Tibial artery (tissue), 4 donors: ENCODE results near the gene SWT1.

Source experiments
- DNase-seq, 2 donors: peaks; one replicate each; pipeline ENCODE4 v3.0.0-alpha.2; 2019
- H3K27ac ChIP-seq, 2 donors: fragments of 200-600 bp; sonication (generic) in 1 of 2; 1 replicate in 1 of 2; 2 replicates in 1 of 2; pipeline ENCODE4 v1.5.1; 2018 to 2019; ENCODE audit warnings: mild to moderate bottlenecking in 1 of 2
- H3K27me3 ChIP-seq, 2 donors: fragments of 200-600 bp; sonication (generic) in 1 of 2; one replicate each; pipeline versions ENCODE4 v1.5.1 to v1.6.0; 2016 to 2019
- H3K36me3 ChIP-seq, 3 donors: fragments of 200-600 bp; sonication (generic) in 2 of 3; one replicate each; pipeline ENCODE4 v1.5.1; 2016 to 2019; ENCODE audit warnings: mild to moderate bottlenecking in 2 of 3
- H3K4me1 ChIP-seq, 4 donors: fragments of 200-600 bp; sonication (generic) in 2 of 4; 1 replicate in 3 of 4; 2 replicates in 1 of 4; pipeline ENCODE4 v1.5.1; 2016 to 2019
- H3K4me3 ChIP-seq, 2 donors: fragments of 200-600 bp; sonication (generic) in 1 of 2; 1 replicate in 1 of 2; 2 replicates in 1 of 2; pipeline ENCODE4 v1.5.1; 2018 to 2019; ENCODE audit warnings: mild to moderate bottlenecking in 2 of 2
- H3K9me3 ChIP-seq, 3 donors: fragments of 200-600 bp; sonication (generic) in 1 of 3; one replicate each; pipeline ENCODE4 v1.5.1; 2016 to 2019
- intact Hi-C: fragments of 100-400 bp; cut with DNase I; formaldehyde crosslinking; loops from one replicate; pipeline ENCODE4 v1.15.0; 2023; ENCODE audit warnings: low total_unique reads
- TF ChIP-seq, protein P1 (sequence below), 2 experiments: fragments of 200-600 bp in 1 of 2; fragments of 450-650 bp in 1 of 2; IDR thresholded peaks; one replicate each; pipeline ENCODE4 v1.5.1; 2017 to 2019; ENCODE audit warnings: antibody characterized with exemption in 2 of 2, mild to moderate bottlenecking in 1 of 2, moderate library complexity in 1 of 2

SWT1 gene

DNA sequence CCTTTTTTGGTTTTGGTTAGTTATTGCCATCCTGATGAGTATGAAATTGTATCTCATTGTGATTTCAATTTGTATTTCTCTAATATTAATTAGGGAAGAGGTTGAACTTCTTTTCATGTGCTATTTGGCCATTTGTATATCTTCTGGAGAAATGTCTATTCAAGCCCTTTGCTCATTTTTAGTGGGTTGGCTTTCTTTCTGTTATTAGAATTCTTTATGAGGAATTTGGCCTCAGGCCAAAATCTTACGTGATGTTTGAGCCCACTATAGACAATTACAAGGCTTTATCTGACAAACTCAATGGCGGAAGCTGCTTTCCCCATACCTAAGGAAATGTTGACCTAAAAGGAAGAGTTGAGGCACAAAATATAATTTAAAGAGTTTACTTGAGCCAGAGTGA is 127.1 kb downstream of the SWT1 start:
- Histone ChIP-seq H3K4me3 (no peak overlapping the region), H3K4me1 (no peaks in the 10 kb centered on the region), H3K36me3 (peaks cover 0 to 9% (median 5%) of the 10 kb centered on the region in 3 donors), H3K27ac (no peak overlapping the region), H3K9me3 (no peaks in the 10 kb centered on the region), H3K27me3 (no peaks in the 10 kb centered on the region)
- no peak for DNase-seq
- TF ChIP-seq, protein P1, sequence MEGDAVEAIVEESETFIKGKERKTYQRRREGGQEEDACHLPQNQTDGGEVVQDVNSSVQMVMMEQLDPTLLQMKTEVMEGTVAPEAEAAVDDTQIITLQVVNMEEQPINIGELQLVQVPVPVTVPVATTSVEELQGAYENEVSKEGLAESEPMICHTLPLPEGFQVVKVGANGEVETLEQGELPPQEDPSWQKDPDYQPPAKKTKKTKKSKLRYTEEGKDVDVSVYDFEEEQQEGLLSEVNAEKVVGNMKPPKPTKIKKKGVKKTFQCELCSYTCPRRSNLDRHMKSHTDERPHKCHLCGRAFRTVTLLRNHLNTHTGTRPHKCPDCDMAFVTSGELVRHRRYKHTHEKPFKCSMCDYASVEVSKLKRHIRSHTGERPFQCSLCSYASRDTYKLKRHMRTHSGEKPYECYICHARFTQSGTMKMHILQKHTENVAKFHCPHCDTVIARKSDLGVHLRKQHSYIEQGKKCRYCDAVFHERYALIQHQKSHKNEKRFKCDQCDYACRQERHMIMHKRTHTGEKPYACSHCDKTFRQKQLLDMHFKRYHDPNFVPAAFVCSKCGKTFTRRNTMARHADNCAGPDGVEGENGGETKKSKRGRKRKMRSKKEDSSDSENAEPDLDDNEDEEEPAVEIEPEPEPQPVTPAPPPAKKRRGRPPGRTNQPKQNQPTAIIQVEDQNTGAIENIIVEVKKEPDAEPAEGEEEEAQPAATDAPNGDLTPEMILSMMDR (IDR thresholded peaks at IDR 0.05) = no peak
- intact Hi-C loops = no loop called here

DNA sequence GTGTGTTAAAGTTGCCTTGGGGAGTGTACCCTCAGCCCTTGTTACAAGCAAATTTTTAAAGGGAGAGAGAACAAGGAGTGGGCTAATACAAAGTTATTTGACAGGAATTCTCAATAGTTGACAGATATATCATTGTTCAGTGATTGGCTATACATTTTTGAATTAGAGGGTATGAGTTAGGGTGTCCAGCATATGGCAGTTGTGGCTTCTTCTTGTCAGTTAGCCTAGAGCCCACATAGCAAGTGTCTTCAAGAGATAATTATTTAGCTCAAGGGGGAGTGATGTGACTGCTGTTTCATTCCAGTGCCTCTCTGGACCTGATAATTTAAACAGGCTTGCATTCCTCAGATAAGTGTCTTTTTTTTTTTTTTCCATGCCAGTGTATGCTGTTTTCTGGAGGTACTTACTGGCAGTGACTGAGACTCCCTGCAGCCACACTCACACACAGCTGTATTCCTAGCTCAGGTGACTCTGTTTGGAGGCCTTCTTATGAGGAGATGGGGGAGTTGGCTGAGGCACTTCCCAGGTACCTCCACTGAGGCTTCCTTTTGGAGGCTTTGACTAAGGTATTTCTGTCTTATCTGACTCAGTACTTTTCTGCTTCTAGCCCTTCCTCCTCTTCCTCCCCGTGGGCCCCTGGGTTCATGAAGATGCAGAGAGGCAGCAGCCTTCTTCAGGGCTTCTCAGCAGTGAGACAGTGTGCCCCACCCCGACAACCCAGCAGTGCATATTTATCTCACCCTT is 127.7 kb downstream of the SWT1 start:
- no peak overlapping the region for H3K4me3 ChIP-seq
- DNase-seq = no peak

DNA sequence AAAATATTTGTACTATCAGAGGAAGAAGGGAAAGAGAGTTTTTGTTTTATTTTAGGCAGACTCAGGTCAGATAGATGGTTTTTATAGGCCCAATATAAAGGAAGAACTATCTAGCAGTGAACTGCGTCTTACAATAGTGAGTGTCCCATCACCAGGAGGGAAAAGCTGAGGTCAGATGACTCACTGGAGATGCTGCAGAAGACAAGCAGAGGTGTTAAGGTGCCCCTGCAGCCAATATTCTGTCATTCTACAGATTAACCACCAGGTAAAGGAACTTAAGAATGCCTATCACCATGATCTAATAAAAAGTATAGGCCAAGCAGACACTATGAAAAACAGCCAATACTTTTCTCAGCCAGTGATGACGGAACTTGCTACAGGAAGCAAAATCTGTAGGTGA is 130.5 kb downstream of the SWT1 start:
- Histone ChIP-seq H3K4me3 (no peak overlapping the region), H3K4me1 (no peaks in the 10 kb centered on the region), H3K27me3 (no peaks in the 10 kb centered on the region), H3K36me3 (no peaks in the 10 kb centered on the region), H3K9me3 (no peaks in the 10 kb centered on the region), H3K27ac (no peak overlapping the region)
- intact Hi-C loops = no loop called here
- no peak for DNase-seq
- TF ChIP-seq, protein P1 (IDR thresholded peaks at IDR 0.05) = no peak

More for the DNA sequence above, 127.7 kb downstream of the SWT1 start:
- Histone ChIP-seq H3K4me1 (no peaks in the 10 kb centered on the region), H3K27me3 (no peaks in the 10 kb centered on the region), H3K27ac (no peak overlapping the region), H3K36me3 (peaks cover 0 to 9% (median 5%) of the 10 kb centered on the region in 3 donors), H3K9me3 (no peaks in the 10 kb centered on the region)
- TF ChIP-seq, protein P1 (IDR thresholded peaks at IDR 0.05) = no peak
- intact Hi-C loops = no loop called here

DNA sequence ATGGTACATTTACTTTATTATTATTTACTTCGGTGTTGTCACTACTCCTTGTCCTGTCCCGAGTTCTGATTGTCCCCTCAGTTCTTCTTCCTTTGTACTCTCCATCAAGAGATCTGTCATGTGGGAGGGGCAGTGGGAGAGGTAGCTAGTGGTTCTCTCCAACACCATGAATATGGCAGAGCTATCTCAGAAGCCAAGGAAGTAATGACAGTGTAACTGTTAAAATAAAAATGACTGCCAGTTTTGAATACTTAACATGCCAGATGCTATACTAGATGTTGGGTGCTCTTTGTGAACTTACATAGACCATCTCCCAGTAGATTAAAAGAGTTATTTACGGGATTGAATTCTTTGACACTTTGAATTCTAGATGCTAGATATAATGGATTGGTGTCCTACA is 131.5 kb downstream of the SWT1 start:
- Histone ChIP-seq H3K4me3 (no peak overlapping the region), H3K4me1 (no peaks in the 10 kb centered on the region), H3K27me3 (no peaks in the 10 kb centered on the region), H3K9me3 (no peaks in the 10 kb centered on the region), H3K36me3 (peaks cover 0 to under 1% (median 0%) of the 10 kb centered on the region in 3 donors), H3K27ac (no peak overlapping the region)
- intact Hi-C loops = no loop called here
- no peak for DNase-seq
- TF ChIP-seq, protein P1 (IDR thresholded peaks at IDR 0.05) = no peak

DNA sequence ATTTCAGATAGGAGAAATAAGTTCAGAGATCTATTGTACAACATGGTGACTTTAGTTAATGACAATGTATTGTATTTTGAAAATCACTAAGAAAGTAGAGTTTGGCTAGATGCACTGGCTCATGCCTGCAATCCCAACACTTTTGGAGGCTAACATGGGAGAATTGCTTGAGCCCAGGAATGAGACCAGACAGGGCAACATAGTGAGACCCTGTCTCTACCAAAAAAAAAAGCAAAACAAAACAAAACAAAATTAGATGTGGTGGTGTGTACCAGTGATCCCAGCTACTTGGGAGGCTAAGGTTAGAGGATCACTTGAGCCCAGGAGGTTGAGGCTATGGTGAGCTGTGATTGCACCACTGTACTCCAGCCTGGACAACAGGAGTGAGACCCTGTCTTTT is 132.9 kb downstream of the SWT1 start:
- H3K36me3 ChIP-seq = peaks cover 0 to 12% (median 0%) of the 10 kb centered on the region in 3 donors
- no peaks in the 10 kb centered on the region for H3K9me3 ChIP-seq
- TF ChIP-seq, protein P1 (IDR thresholded peaks at IDR 0.05) = no peak
- H3K27ac ChIP-seq = no peak overlapping the region
- intact Hi-C loops = no loop called here
- no peak overlapping the region for H3K4me3 ChIP-seq
- no peaks in the 10 kb centered on the region for H3K27me3 ChIP-seq
- H3K4me1 ChIP-seq = no peaks in the 10 kb centered on the region
- DNase-seq = no peak
